ENCODE results near the gene JAZF1. TPM values are rescaled to one million over a fixed set of nuclear protein-coding genes. Genes with fewer than 3 reads are reported as not detected.

The JAZF1 gene
- total RNA-seq, 2 donors from 2014 or later, result 12.6 to 23.6 TPM

- Mint-ChIP-seq H3K27ac (no peak overlapping the region), H3K4me3 (no peak overlapping the region), H3K9me3 (no peaks in the 10 kb centered on the region), H3K27me3 (no peaks in the 10 kb centered on the region), H3K36me3 (no peaks in the 10 kb centered on the region), H3K4me1 (ENCODE audit: low read depth in 2 of 2) (peaks cover 39 to 40% of the 10 kb centered on the region in 2 donors)
- ATAC-seq, result no peak
- DNase-seq (ENCODE audit: low spot score), result no peak
Observed at GRCh38 chr7:27946351-27946750, 234.2 kb downstream of the JAZF1 start.

GRCh38 chr7:27945058-27945795, 235.4 kb downstream of the JAZF1 start:
- H3K27me3 Mint-ChIP-seq, result no peaks in the 10 kb centered on the region
- no peak overlapping the region for H3K27ac Mint-ChIP-seq
- no peak overlapping the region for H3K4me3 Mint-ChIP-seq
- no peaks in the 10 kb centered on the region for H3K9me3 Mint-ChIP-seq
- DNase-seq (ENCODE audit: low spot score) (no peak), ATAC-seq (no peak)
- peaks cover 34 to 37% of the 10 kb centered on the region in 2 donors for H3K4me1 Mint-ChIP-seq (ENCODE audit: low read depth in 2 of 2)
- no peaks in the 10 kb centered on the region for H3K36me3 Mint-ChIP-seq

GRCh38 chr7:27944643-27945042, 236.0 kb downstream of the JAZF1 start:
- H3K27me3 Mint-ChIP-seq, result no peaks in the 10 kb centered on the region
- no peak overlapping the region for H3K4me3 Mint-ChIP-seq
- H3K27ac Mint-ChIP-seq, result no peak overlapping the region
- H3K4me1 Mint-ChIP-seq (ENCODE audit: low read depth in 2 of 2), result peaks cover 34 to 35% of the 10 kb centered on the region in 2 donors
- H3K9me3 Mint-ChIP-seq, result no peaks in the 10 kb centered on the region
- H3K36me3 Mint-ChIP-seq, result no peaks in the 10 kb centered on the region
- ATAC-seq (no peak), DNase-seq (ENCODE audit: low spot score) (no peak)

GRCh38 chr7:27943241-27943640, 237.4 kb downstream of the JAZF1 start:
- Mint-ChIP-seq H3K4me1 (ENCODE audit: low read depth in 2 of 2) (peaks cover 26 to 29% of the 10 kb centered on the region in 2 donors), H3K27me3 (no peaks in the 10 kb centered on the region), H3K9me3 (no peaks in the 10 kb centered on the region), H3K36me3 (no peaks in the 10 kb centered on the region), H3K27ac (no peak overlapping the region), H3K4me3 (no peak overlapping the region)
- ATAC-seq, result no peak
- no peak for DNase-seq (ENCODE audit: low spot score)

GRCh38 chr7:27942711-27943110, 237.9 kb downstream of the JAZF1 start:
- Mint-ChIP-seq H3K9me3 (no peaks in the 10 kb centered on the region), H3K27me3 (no peaks in the 10 kb centered on the region)

GRCh38 chr7:27941522-27941921, 239.1 kb downstream of the JAZF1 start:
- Mint-ChIP-seq H3K4me1 (ENCODE audit: low read depth in 2 of 2) (peaks cover 22 to 29% of the 10 kb centered on the region in 2 donors), H3K9me3 (no peaks in the 10 kb centered on the region), H3K4me3 (no peak overlapping the region), H3K27me3 (no peaks in the 10 kb centered on the region), H3K27ac (peak overlapping the region in 1 of 2 donors; percentile 51), H3K36me3 (no peaks in the 10 kb centered on the region)
- DNase-seq (ENCODE audit: low spot score), result no peak
- ATAC-seq, result no peak

More at GRCh38 chr7:27942711-27943110, 237.9 kb downstream of the JAZF1 start:
- Mint-ChIP-seq H3K27ac (no peak overlapping the region), H3K36me3 (no peaks in the 10 kb centered on the region), H3K4me3 (no peak overlapping the region), H3K4me1 (ENCODE audit: low read depth in 2 of 2) (peaks cover 23 to 30% of the 10 kb centered on the region in 2 donors)
- DNase-seq (ENCODE audit: low spot score) (no peak), ATAC-seq (no peak)

- DNase-seq (ENCODE audit: low spot score), result no peak
- no peak overlapping the region for H3K4me3 Mint-ChIP-seq
- no peaks in the 10 kb centered on the region for H3K36me3 Mint-ChIP-seq
- H3K27ac Mint-ChIP-seq, result peak overlapping the region in 1 of 2 donors; percentile 78
- no peak for ATAC-seq
- H3K4me1 Mint-ChIP-seq (ENCODE audit: low read depth in 2 of 2), result peaks cover 21 to 27% of the 10 kb centered on the region in 2 donors
- H3K9me3 Mint-ChIP-seq, result no peaks in the 10 kb centered on the region
- H3K27me3 Mint-ChIP-seq, result no peaks in the 10 kb centered on the region
Observed at GRCh38 chr7:27940341-27940740, 240.3 kb downstream of the JAZF1 start.

- Mint-ChIP-seq H3K27ac (peak overlapping the region in 1 of 2 donors; percentile 78), H3K4me1 (ENCODE audit: low read depth in 2 of 2) (peaks cover 20 to 29% of the 10 kb centered on the region in 2 donors), H3K27me3 (no peaks in the 10 kb centered on the region), H3K4me3 (no peak overlapping the region), H3K9me3 (no peaks in the 10 kb centered on the region), H3K36me3 (no peaks in the 10 kb centered on the region)
- ATAC-seq (no peak), DNase-seq (ENCODE audit: low spot score) (no peak)
Observed at GRCh38 chr7:27939893-27940292, 240.7 kb downstream of the JAZF1 start.

- ATAC-seq (no peak), DNase-seq (ENCODE audit: low spot score) (no peak)
- H3K36me3 Mint-ChIP-seq, result no peaks in the 10 kb centered on the region
- H3K4me1 Mint-ChIP-seq (ENCODE audit: low read depth in 2 of 2), result peaks cover 20 to 28% of the 10 kb centered on the region in 2 donors
- H3K27ac Mint-ChIP-seq, result peak overlapping the region in 1 of 2 donors; percentile 21
- no peak overlapping the region for H3K4me3 Mint-ChIP-seq
- no peaks in the 10 kb centered on the region for H3K27me3 Mint-ChIP-seq
- no peaks in the 10 kb centered on the region for H3K9me3 Mint-ChIP-seq
Observed at GRCh38 chr7:27936768-27937102, 243.9 kb downstream of the JAZF1 start.

GRCh38 chr7:27936047-27936767, 244.4 kb downstream of the JAZF1 start:
- Mint-ChIP-seq H3K4me1 (ENCODE audit: low read depth in 2 of 2) (peaks cover 22 to 28% of the 10 kb centered on the region in 2 donors), H3K27ac (peak overlapping the region in 1 of 2 donors; percentile 21), H3K9me3 (no peaks in the 10 kb centered on the region), H3K36me3 (no peaks in the 10 kb centered on the region), H3K4me3 (no peak overlapping the region), H3K27me3 (no peaks in the 10 kb centered on the region)
- ATAC-seq (no peak), DNase-seq (ENCODE audit: low spot score) (no peak)

GRCh38 chr7:27933671-27934565, 246.7 kb downstream of the JAZF1 start:
- Mint-ChIP-seq H3K27me3 (no peaks in the 10 kb centered on the region), H3K4me1 (ENCODE audit: low read depth in 2 of 2) (peaks cover 19 to 31% of the 10 kb centered on the region in 2 donors), H3K9me3 (no peaks in the 10 kb centered on the region), H3K36me3 (no peaks in the 10 kb centered on the region), H3K27ac (no peak overlapping the region), H3K4me3 (no peak overlapping the region)
- DNase-seq (ENCODE audit: low spot score) (no peak), ATAC-seq (no peak)

GRCh38 chr7:27930910-27931476, 249.6 kb downstream of the JAZF1 start:
- Mint-ChIP-seq H3K27me3 (no peaks in the 10 kb centered on the region), H3K36me3 (no peaks in the 10 kb centered on the region)

GRCh38 chr7:27929127-27929526, 251.5 kb downstream of the JAZF1 start:
- H3K27me3 Mint-ChIP-seq, result no peaks in the 10 kb centered on the region
- no peaks in the 10 kb centered on the region for H3K9me3 Mint-ChIP-seq
- peaks cover 29 to 32% of the 10 kb centered on the region in 2 donors for H3K4me1 Mint-ChIP-seq (ENCODE audit: low read depth in 2 of 2)
- no peak overlapping the region for H3K4me3 Mint-ChIP-seq
- peak overlapping the region in 1 of 2 donors; percentile 90 for H3K27ac Mint-ChIP-seq
- no peak for ATAC-seq
- no peak for DNase-seq (ENCODE audit: low spot score)
- H3K36me3 Mint-ChIP-seq, result no peaks in the 10 kb centered on the region

More at GRCh38 chr7:27930910-27931476, 249.6 kb downstream of the JAZF1 start:
- ATAC-seq (peak; percentile 75), DNase-seq (ENCODE audit: low spot score) (no peak)
- Mint-ChIP-seq H3K9me3 (no peaks in the 10 kb centered on the region), H3K4me3 (peak overlapping the region; percentile 45), H3K27ac (peak overlapping the region; percentile 63 to 90), H3K4me1 (ENCODE audit: low read depth in 2 of 2) (peaks cover 24 to 31% of the 10 kb centered on the region in 2 donors)

Data from natural killer cell treated with Interleukin-12 subunit alpha and Interleukin-12 subunit beta and Interleukin-15 and Interleukin-18, amount 100 ng/mL, for 72 hours (primary cell).